Smooth muscle cell (in vitro differentiated cells): Measurements from ENCODE around the gene TRPV3. TPM values are rescaled to one million over a fixed set of nuclear protein-coding genes. Genes with fewer than 3 reads are reported as not detected.

Experiments used
- DNase-seq: peaks from one replicate; lab custom pipeline; 2025; ENCODE audit not compliant: unreplicated experiment; lab: John Stamatoyannopoulos, UW
- H2AFZ ChIP-seq: fragments of 200-600 bp; sonication (generic); 2 replicates; pipeline ENCODE4 v1.6.0; 2016; ENCODE audit warnings: antibody characterized with exemption, low read depth, mild to moderate bottlenecking
- H3F3A ChIP-seq: fragments of 200-600 bp; sonication (generic); 2 replicates; pipeline ENCODE4 v1.6.0; 2017; ENCODE audit warnings: antibody characterized with exemption, low read depth
- H3K27ac ChIP-seq: fragments of 200-600 bp; sonication (generic); 2 replicates; pipeline ENCODE4 v1.5.1; 2016; ENCODE audit warnings: low read depth, mild to moderate bottlenecking
- H3K27me3 ChIP-seq: fragments of 200-600 bp; sonication (generic); 2 replicates; pipeline ENCODE4 v1.6.1; 2016; ENCODE audit warnings: low read depth, mild to moderate bottlenecking
- H3K36me3 ChIP-seq: fragments of 200-600 bp; sonication (generic); 2 replicates; pipeline ENCODE4 v1.5.1; 2016; ENCODE audit warnings: low read depth
- H3K4me1 ChIP-seq: fragments of 200-600 bp; sonication (generic); 2 replicates; pipeline ENCODE4 v1.5.1; 2016; ENCODE audit warnings: low read depth
- H3K4me2 ChIP-seq: fragments of 200-600 bp; sonication (generic); 2 replicates; pipeline ENCODE4 v1.6.0; 2016; ENCODE audit warnings: mild to moderate bottlenecking
- H3K4me3 ChIP-seq: fragments of 200-600 bp; sonication (generic); 2 replicates; pipeline ENCODE4 v1.5.1; 2016; ENCODE audit warnings: mild to moderate bottlenecking
- H3K79me2 ChIP-seq: fragments of 200-600 bp; sonication (generic); 2 replicates; pipeline ENCODE4 v1.6.0; 2016; ENCODE audit warnings: low read depth, mild to moderate bottlenecking
- H3K9ac ChIP-seq: fragments of 200-600 bp; sonication (generic); 2 replicates; pipeline ENCODE4 v1.6.0; 2016; ENCODE audit warnings: low read depth
- H3K9me3 ChIP-seq: fragments of 200-600 bp; sonication (generic); replicated peaks from 2 replicates; pipeline ENCODE4 v1.5.1; 2016; ENCODE audit warnings: low read depth
- H4K20me1 ChIP-seq: fragments of 200-600 bp; sonication (generic); 2 replicates; pipeline ENCODE4 v1.6.0; 2016; ENCODE audit warnings: low read depth
- WGBS: methylation state at CpG from one replicate; pipeline ENCODE4 v1.1.7; 2016; ENCODE audit warnings: low lambda C conversion rate; 5-methylcytosine and 5-hydroxymethylcytosine counted together
- polyA plus RNA-seq: library from polyadenylated mRNA; unstranded; fragments of >200 nt; fragmentation: Nextera tagmentation; extraction: Ambion mirVana; gene quantifications from 2 replicates; pipeline ENCODE4 v1.2.1, GENCODE V29; 2016
- total RNA-seq: library from RNA; depleted of rRNA; stranded (reverse); fragments of >200 nt; gene quantifications from 2 replicates; pipeline ENCODE4 v1.2.3, GENCODE V29; 2014
- TF ChIP-seq, protein P1 (sequence below): fragments of 200-600 bp; sonication (generic); IDR thresholded peaks from 2 replicates; pipeline ENCODE4 v1.5.1; 2017; ENCODE audit warnings: borderline replicate concordance, mild to moderate bottlenecking, antibody characterized with exemption; ENCODE audit not compliant: insufficient read depth, poor library complexity, severe bottlenecking

Gene TRPV3
- total and polyA plus RNA-seq, 2 experiments from 2014 or later, result 0.53 to 6.4 TPM

DNA sequence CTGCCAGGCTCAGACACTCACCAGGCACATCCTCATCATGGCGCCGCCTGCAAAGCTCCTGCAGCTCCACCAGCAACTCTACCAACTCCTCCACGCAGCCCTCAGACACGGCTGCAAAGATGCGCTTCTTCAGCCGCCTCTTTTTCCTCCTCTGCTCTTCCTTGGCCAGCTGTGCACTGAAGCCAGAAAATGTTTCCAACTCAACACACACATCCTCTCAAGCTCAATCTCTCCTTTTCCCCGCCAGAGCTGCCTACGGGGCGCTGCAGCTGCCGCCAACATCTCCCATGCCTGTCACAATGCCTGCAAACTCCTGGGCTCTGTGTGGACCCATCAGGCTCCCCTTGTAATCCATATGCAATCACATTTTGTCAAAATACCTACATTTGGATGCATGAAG, 14.2 kb downstream of the TRPV3 start:
- Histone ChIP-seq H3K9me3 (no peaks in the 10 kb centered on the region), H3K4me2 (no peak overlapping the region), H3K4me1 (no peaks in the 10 kb centered on the region), H3F3A (no peaks in the 10 kb centered on the region), H2AFZ (no peak overlapping the region), H3K27me3 (no peaks in the 10 kb centered on the region), H4K20me1 (no peaks in the 10 kb centered on the region), H3K79me2 (no peaks in the 10 kb centered on the region), H3K36me3 (no peaks in the 10 kb centered on the region), H3K27ac (no peak overlapping the region), H3K9ac (no peak overlapping the region), H3K4me3 (no peak overlapping the region)
- TF ChIP-seq, protein P1, sequence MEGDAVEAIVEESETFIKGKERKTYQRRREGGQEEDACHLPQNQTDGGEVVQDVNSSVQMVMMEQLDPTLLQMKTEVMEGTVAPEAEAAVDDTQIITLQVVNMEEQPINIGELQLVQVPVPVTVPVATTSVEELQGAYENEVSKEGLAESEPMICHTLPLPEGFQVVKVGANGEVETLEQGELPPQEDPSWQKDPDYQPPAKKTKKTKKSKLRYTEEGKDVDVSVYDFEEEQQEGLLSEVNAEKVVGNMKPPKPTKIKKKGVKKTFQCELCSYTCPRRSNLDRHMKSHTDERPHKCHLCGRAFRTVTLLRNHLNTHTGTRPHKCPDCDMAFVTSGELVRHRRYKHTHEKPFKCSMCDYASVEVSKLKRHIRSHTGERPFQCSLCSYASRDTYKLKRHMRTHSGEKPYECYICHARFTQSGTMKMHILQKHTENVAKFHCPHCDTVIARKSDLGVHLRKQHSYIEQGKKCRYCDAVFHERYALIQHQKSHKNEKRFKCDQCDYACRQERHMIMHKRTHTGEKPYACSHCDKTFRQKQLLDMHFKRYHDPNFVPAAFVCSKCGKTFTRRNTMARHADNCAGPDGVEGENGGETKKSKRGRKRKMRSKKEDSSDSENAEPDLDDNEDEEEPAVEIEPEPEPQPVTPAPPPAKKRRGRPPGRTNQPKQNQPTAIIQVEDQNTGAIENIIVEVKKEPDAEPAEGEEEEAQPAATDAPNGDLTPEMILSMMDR, result no peak
- DNase-seq, result no peak
- 84% methylated on average over 10 of the region's 10 CpGs for WGBS

DNA sequence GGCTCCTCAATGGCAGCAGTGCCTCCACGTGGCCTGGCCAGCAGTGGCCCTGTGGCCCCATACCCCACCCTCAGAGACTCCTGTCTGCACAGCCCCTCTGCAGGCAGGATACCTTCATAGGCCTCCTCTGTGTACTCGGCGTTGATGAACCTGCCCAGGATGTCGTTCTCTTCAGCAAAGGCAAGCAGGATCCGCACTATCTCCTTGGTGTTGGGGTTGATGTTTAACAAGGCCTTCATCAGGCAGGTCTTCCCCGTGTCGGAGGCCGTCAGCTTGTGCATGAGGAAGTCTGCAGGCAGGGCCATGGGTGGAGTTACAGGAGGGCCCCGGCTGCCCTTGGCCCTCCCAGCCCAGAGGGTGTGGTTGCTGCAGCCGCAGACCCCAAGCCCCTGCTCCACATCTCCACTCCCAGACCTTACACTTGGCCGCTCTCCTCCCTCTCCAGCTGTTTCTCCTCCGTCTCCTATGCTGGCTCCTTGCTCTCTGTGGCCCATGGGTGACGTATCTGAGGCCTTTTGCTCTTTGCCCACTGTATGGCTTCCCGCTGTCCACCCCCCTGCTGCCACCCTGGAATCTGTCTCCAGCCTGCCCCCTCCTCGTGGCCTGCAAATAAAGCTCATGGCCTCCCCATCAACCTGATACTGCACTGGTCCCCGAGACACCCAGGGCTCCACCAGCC, 15.1 kb downstream of the TRPV3 start:
- H3K4me1 ChIP-seq, result no peaks in the 10 kb centered on the region
- H3K27ac ChIP-seq, result no peak overlapping the region
- no peaks in the 10 kb centered on the region for H3F3A ChIP-seq
- H3K27me3 ChIP-seq, result no peaks in the 10 kb centered on the region
- no peak overlapping the region for H3K9ac ChIP-seq
- TF ChIP-seq, protein P1, result no peak
- no peak overlapping the region for H3K4me2 ChIP-seq
- no peaks in the 10 kb centered on the region for H3K9me3 ChIP-seq
- no peaks in the 10 kb centered on the region for H4K20me1 ChIP-seq
- no peaks in the 10 kb centered on the region for H3K36me3 ChIP-seq
- WGBS, result 91% methylated on average over 16 of the region's 16 CpGs
- DNase-seq, result no peak
- no peak overlapping the region for H2AFZ ChIP-seq
- H3K79me2 ChIP-seq, result no peaks in the 10 kb centered on the region
- no peak overlapping the region for H3K4me3 ChIP-seq

DNA sequence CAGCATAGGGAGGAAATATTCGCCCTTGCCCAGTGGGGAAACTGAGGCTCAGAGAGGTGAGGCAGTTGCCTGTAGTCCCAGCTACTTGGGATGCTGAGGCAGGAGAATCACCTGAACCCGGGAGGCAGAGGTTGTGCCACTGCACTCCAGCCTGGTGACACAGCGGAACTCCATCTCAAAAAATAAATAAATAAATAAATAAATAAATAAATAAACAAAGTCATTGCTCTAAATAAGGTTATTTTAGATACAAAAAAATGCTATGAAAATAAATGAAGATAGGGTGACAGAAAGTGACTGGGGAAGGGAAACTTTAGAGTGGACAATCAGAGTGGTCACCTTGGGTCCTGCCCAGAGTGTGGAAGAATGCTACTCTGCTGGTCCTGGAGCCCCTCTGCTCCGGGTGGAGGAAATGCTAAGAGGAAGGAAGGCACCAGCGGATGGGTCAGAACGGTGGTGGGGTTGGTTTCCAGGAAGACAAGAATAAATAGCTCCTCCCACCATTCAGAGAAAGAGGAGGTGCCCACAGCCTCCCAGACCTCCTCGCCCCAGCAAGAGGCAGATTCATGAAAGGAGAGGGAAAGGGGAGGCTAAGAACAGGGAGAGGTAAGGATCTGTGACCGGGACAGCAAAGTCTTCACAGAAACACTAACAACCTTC, 17.6 kb downstream of the TRPV3 start:
- H3F3A ChIP-seq, result no peaks in the 10 kb centered on the region
- no peak overlapping the region for H3K4me2 ChIP-seq
- no peak overlapping the region for H3K27ac ChIP-seq
- no peaks in the 10 kb centered on the region for H3K79me2 ChIP-seq
- no peaks in the 10 kb centered on the region for H3K4me1 ChIP-seq
- no peaks in the 10 kb centered on the region for H3K9me3 ChIP-seq
- DNase-seq, result no peak
- H3K36me3 ChIP-seq, result no peaks in the 10 kb centered on the region
- H3K27me3 ChIP-seq, result no peaks in the 10 kb centered on the region
- no peak overlapping the region for H3K9ac ChIP-seq
- no peak overlapping the region for H3K4me3 ChIP-seq
- H4K20me1 ChIP-seq, result no peaks in the 10 kb centered on the region
- H2AFZ ChIP-seq, result no peak overlapping the region
- 82% methylated on average over 8 of the region's 8 CpGs for WGBS
- TF ChIP-seq, protein P1, result no peak
